Upper lobe of left lung (tissue), 6 donors: ENCODE data around the gene SMG5. TPM values are rescaled to one million over a fixed set of nuclear protein-coding genes. Genes with fewer than 3 reads are reported as not detected.

Experiments
- ATAC-seq, 2 donors: fragments of 200-7000 bp; cut with Tn5 transposase; one replicate each; pipeline ENCODE4 v1.9.1; 2022; ENCODE audit warnings: mild to moderate bottlenecking in 2 of 2, moderate library complexity in 2 of 2; ENCODE audit not compliant: low FRiP score in 2 of 2
- DNase-seq, 2 donors: peaks; one replicate each; pipeline ENCODE4 v3.0.0-alpha.2; 2019 to 2020
- H3K27ac ChIP-seq, 4 donors: fragments of 200-600 bp; sonication (generic); one replicate each; pipeline ENCODE4 v1.5.1; 2016 to 2019
- H3K27me3 ChIP-seq, 4 donors: fragments of 200-600 bp; sonication (generic); one replicate each; pipeline ENCODE4 v1.5.1; 2017 to 2019
- H3K36me3 ChIP-seq, 4 donors: fragments of 200-600 bp; sonication (generic); one replicate each; pipeline ENCODE4 v1.5.1; 2016 to 2019
- H3K4me1 ChIP-seq, 4 donors: fragments of 200-600 bp; sonication (generic); one replicate each; pipeline ENCODE4 v1.5.1; 2018 to 2019
- H3K4me3 ChIP-seq, 4 donors: fragments of 200-600 bp; sonication (generic); one replicate each; pipeline ENCODE4 v1.5.1; 2017 to 2019; ENCODE audit warnings: mild to moderate bottlenecking in 2 of 4, moderate library complexity in 1 of 4
- H3K9me3 ChIP-seq, 4 donors: fragments of 200-600 bp; sonication (generic); one replicate each; pipeline ENCODE4 v1.5.1; 2018 to 2019
- CTCF ChIP-seq, 6 experiments: fragments of 450-650 bp in 4 of 6; fragments of 200-600 bp in 2 of 6; sonication (generic) in 2 of 6; IDR thresholded peaks; one replicate each; pipeline ENCODE4 v1.5.1; 2016 to 2019; ENCODE audit warnings: antibody characterized with exemption in 6 of 6
- EP300 ChIP-seq, 4 donors: sonication (generic); formaldehyde crosslinking; IDR thresholded peaks; one replicate each; pipeline ENCODE4 v1.5.1; 2017; ENCODE audit warnings: antibody characterized with exemption in 4 of 4, control low read depth in 2 of 4
- POLR2A ChIP-seq, 4 donors: fragments of 450-650 bp; IDR thresholded peaks; one replicate each; pipeline ENCODE4 v1.5.1; 2016 to 2017; ENCODE audit warnings: antibody characterized with exemption in 4 of 4, mild to moderate bottlenecking in 2 of 4
- POLR2AphosphoS5 ChIP-seq, 2 donors: sonication (generic); formaldehyde crosslinking; IDR thresholded peaks; one replicate each; pipeline ENCODE4 v1.5.1; 2017; ENCODE audit warnings: antibody characterized with exemption in 2 of 2
- WGBS, 2 donors: methylation state at CpG; one replicate each; pipeline ENCODE4 v1.1.5; 2017 to 2018; 5-methylcytosine and 5-hydroxymethylcytosine counted together
- total RNA-seq, 6 donors: library from RNA; depleted of rRNA in 4 of 6; stranded (reverse); fragments of >200 nt in 4 of 6; gene quantifications; one replicate each; pipeline versions ENCODE4 v1.1.0 to v1.2.1, GENCODE V29; 2016 to 2021
- donor health status: DM: no; HTN: no; CAD: no; lungs with moderate emphysema.
- donor health status: DM: no; HTN: yes; CAD: no; lungs with severe emphysema.

Gene SMG5
- total RNA-seq, 6 donors from 2014 or later = 52.3 to 136 (median 69.1) TPM

- H3K4me3 ChIP-seq = no peak overlapping the region
- 87 to 94% methylated on average over 3 of the region's 3 CpGs for WGBS, 2 donors
- no peaks in the 10 kb centered on the region for H3K27me3 ChIP-seq
- peaks cover 0 to 14% (median 4%) of the 10 kb centered on the region in 4 donors for H3K4me1 ChIP-seq
- H3K36me3 ChIP-seq = peaks cover 12 to 87% (median 37%) of the 10 kb centered on the region in 4 donors
- DNase-seq (no peak), ATAC-seq (no peak)
- H3K27ac ChIP-seq = no peak overlapping the region
- no peaks in the 10 kb centered on the region for H3K9me3 ChIP-seq
- TF ChIP-seq POLR2A (IDR thresholded peaks at IDR 0.05) (no peak), CTCF (IDR thresholded peaks at IDR 0.05) (no peak), POLR2AphosphoS5 (IDR thresholded peaks at IDR 0.05) (no peak), EP300 (IDR thresholded peaks at IDR 0.05) (no peak)
These were observed 77.9 kb downstream of the SMG5 start for GRCh38 chr1:156204686-156205085.

GRCh38 chr1:156203331-156203730 is 79.3 kb downstream of the SMG5 start:
- H3K27ac ChIP-seq = no peak overlapping the region
- no peaks in the 10 kb centered on the region for H3K27me3 ChIP-seq
- H3K36me3 ChIP-seq = peaks cover 12 to 82% (median 37%) of the 10 kb centered on the region in 4 donors
- no peak overlapping the region for H3K4me3 ChIP-seq
- H3K4me1 ChIP-seq = peaks cover 0 to 14% (median 4%) of the 10 kb centered on the region in 4 donors
- no peaks in the 10 kb centered on the region for H3K9me3 ChIP-seq
- DNase-seq = no peak
- ATAC-seq = peak in 1 of 2 donors; percentile 60
- TF ChIP-seq EP300 (IDR thresholded peaks at IDR 0.05) (no peak), CTCF (IDR thresholded peaks at IDR 0.05) (no peak), POLR2AphosphoS5 (IDR thresholded peaks at IDR 0.05) (no peak), POLR2A (IDR thresholded peaks at IDR 0.05) (no peak)

GRCh38 chr1:156200044-156200443 is 82.6 kb downstream of the SMG5 start:
- H3K9me3 ChIP-seq = no peaks in the 10 kb centered on the region
- peaks cover 5 to 42% (median 8%) of the 10 kb centered on the region in 4 donors for H3K4me1 ChIP-seq
- H3K36me3 ChIP-seq = peaks cover 6 to 62% (median 21%) of the 10 kb centered on the region in 4 donors
- no peak for DNase-seq
- H3K27ac ChIP-seq = no peak overlapping the region
- no peak overlapping the region for H3K4me3 ChIP-seq
- no peak for ATAC-seq
- TF ChIP-seq EP300 (IDR thresholded peaks at IDR 0.05) (no peak), POLR2AphosphoS5 (IDR thresholded peaks at IDR 0.05) (no peak), CTCF (IDR thresholded peaks at IDR 0.05) (no peak), POLR2A (IDR thresholded peaks at IDR 0.05) (no peak)
- H3K27me3 ChIP-seq = no peaks in the 10 kb centered on the region
- WGBS, 2 donors = 89 to 92% methylated on average over 8 of the region's 8 CpGs

Other genes starting within 250 kb of the SMG5 start
- 10 to 100 TPM; 22.2 to 39.8 (median 24.5) TPM for gene UBQLN4, start 229.0 kb downstream of the SMG5 start, total RNA-seq
- gene LAMTOR2, start 228.0 kb downstream of the SMG5 start, total RNA-seq = 10 to 100 TPM; 35.6 to 84.5 (median 68.8) TPM
- 100 to 1,000 TPM in 1 of 6 donors, 10 to 100 TPM in 5; 58.7 to 123 (median 88.9) TPM for gene RAB25, start 221.7 kb downstream of the SMG5 start, total RNA-seq
- 1 to 10 TPM in 2 of 6 donors, under 1 TPM in 3, not detected in 1; 0.26 to 2.0 (median 1.00) TPM for gene MEX3A, start 200.4 kb downstream of the SMG5 start, total RNA-seq
- 1,000 to 10,000 TPM in 1 of 6 donors, 100 to 1,000 TPM in 5; 156 to 1,281 (median 388) TPM for gene LMNA, start 168.1 kb downstream of the SMG5 start, total RNA-seq
- 10 to 100 TPM; 28.9 to 65.9 (median 33.5) TPM for gene SEMA4A, start 129.2 kb downstream of the SMG5 start, total RNA-seq
- 10 to 100 TPM; 11.0 to 27.4 (median 21.1) TPM for gene SLC25A44, start 88.7 kb downstream of the SMG5 start, total RNA-seq
- 10 to 100 TPM; 46.1 to 88.2 (median 66.6) TPM for gene PMF1, start 69.8 kb downstream of the SMG5 start, total RNA-seq
- 10 to 100 TPM in 1 of 6 donors, 1 to 10 TPM in 3, under 1 TPM in 1, not detected in 1; 0.69 to 31.4 (median 1.9) TPM for gene BGLAP, start 40.6 kb downstream of the SMG5 start, total RNA-seq
- gene PAQR6, start 34.8 kb downstream of the SMG5 start, total RNA-seq = 10 to 100 TPM in 1 of 6 donors, 1 to 10 TPM in 5; 1.3 to 10.5 (median 2.9) TPM
- 10 to 100 TPM in 1 of 6 donors, 1 to 10 TPM in 5; 1.3 to 10.5 (median 3.1) TPM for gene TMEM79, start 1.5 kb upstream of the SMG5 start, total RNA-seq
- gene GLMP, start 12.9 kb upstream of the SMG5 start, total RNA-seq = 10 to 100 TPM; 22.1 to 80.4 (median 50.9) TPM
- 1 to 10 TPM in 1 of 6 donors, not detected in 5; 7.3 TPM for gene VHLL, start 16.5 kb upstream of the SMG5 start, total RNA-seq
- 100 to 1,000 TPM in 4 of 6 donors, 10 to 100 TPM in 2; 53.5 to 171 (median 112) TPM for gene CCT3, start 55.5 kb upstream of the SMG5 start, total RNA-seq
- 1 to 10 TPM in 2 of 6 donors, not detected in 4; 1.1 to 4.2 TPM for gene TSACC, start 55.7 kb upstream of the SMG5 start, total RNA-seq
- under 1 TPM in 1 of 6 donors, not detected in 5; 0.24 TPM for gene RHBG, start 86.4 kb upstream of the SMG5 start, total RNA-seq
- gene MEF2D, start 217.9 kb upstream of the SMG5 start, total RNA-seq = 100 to 1,000 TPM in 2 of 6 donors, 10 to 100 TPM in 4; 42.7 to 146 (median 58.7) TPM